Brain pericyte (primary cell): ENCODE results near the gene TMEM191C.
"Not testable (repeated sequence)": the region's sequence is repeated elsewhere in the genome, so short reads cannot be mapped to it uniquely, and the experiment has no call there.

Experiments
- DNase-seq: peaks from one replicate; pipeline ENCODE4 v3.0.0-alpha.2; 2012; ENCODE audit warnings: low read depth, low spot score

TMEM191C gene

GRCh38 chr22:21472984-21473383 lies 5.8 kb downstream of the TMEM191C start:
- DNase-seq = not testable (repeated sequence)

DNA sequence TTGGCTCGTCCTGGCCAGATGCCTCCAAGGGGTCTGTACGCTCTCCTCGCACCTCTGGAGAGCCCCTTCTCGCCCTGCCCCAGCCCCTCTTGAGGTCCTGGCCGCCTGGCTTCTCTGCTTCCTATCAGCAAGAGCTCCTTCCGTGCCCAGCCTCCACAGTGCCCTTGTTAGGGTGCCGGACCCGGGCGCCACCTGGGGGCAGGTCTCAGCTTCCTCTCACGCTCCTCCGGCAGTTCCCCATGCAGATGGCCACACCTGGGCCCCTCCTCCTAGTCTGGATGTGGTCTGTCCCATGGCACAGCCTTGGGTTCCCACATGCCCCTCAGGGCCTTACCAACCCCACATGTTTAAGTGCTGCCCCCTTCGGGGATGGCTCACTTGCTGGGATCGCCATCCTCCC lies 6.5 kb downstream of the TMEM191C start:
- not testable (repeated sequence) for DNase-seq

DNA sequence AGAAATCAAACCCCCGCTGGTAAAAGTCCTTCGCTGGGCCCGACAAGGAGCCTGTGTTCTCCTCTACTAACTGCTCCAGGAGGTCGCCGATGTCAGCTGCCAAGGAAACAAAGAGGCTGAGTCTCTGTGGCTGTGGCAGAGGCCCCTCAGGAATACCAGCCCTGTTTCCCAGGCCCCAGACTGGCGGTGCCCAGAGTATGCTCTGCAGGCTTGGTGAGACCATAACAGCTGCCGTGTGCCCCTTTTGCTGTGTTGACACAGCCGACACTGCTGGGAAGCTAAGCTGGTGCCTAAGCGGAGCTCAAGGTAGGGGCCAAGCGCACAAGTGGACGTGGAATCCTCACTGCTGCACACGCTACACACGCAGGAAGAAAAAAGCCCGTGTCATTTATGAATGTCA lies 16.9 kb downstream of the TMEM191C start:
- DNase-seq = not testable (repeated sequence)

DNA sequence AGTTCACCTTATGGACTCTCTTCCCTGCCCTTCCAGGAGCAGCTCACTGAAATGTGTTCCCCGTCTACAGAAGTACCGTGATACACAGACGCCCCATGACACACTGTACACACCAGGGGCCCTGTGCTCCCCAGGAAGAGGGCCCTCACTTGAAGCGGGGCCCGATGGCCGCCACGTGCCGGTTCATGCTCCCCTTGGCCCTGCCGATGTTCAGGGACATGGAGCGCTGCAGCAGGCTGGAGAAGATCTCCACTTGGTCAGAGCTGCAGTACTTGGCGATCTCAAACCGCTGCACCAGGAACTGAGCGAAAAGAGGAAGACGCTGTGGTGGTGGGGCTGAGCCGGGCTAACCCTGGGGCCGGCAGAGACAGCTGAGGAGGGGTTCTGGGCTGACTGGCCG lies 20.5 kb downstream of the TMEM191C start:
- not testable (repeated sequence) for DNase-seq

DNA sequence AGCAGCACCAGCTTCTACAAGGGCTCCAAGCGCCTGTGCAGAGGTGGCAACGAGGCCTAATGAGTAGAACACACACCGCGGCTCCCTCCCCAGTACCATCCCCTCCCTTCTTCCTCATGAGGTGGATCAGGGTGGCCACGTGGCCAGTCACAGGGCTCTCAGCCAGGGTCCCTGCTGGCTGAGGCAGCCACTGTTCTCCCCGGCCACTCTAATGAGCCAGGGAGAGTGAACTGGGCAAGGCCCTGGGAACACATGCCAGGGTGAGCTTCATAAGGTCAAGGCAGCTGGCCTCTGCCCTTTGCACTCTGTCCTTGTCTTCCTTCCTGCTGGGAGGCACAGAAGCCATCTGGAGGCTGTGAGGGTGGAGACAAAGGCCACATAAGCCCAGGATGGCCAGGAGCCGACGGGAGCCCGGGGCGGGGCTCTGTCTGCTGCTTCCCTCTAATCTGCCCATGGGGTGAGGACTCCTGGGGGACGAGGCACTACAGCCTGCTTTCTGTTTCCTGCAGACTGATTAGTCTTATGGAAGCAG lies 22.0 kb downstream of the TMEM191C start:
- DNase-seq = not testable (repeated sequence)

- not testable (repeated sequence) for DNase-seq
These were observed 23.4 kb downstream of the TMEM191C start for GRCh38 chr22:21490556-21490955.

DNA sequence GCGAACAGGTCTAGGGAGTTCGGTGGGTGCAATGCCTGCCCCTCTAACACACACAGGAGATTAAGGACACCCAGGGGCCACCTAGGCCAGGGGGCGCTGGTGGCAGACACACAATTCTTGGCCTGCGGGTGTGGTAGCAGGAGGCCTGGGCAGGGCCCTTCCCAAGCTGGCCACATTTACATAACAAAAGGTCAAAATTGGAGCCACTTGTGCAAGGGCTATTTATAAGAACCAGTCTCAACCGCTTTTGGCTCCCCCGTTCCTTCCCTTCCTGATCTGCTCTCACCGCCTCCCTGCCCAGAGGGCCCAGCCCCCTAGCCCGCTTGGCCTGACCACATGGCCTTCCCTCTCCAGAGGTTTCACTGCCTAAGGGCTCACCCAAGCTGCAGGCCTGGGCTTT lies 25.1 kb downstream of the TMEM191C start:
- DNase-seq = not testable (repeated sequence)

GRCh38 chr22:21493789-21494782 lies 26.9 kb downstream of the TMEM191C start:
- DNase-seq = not testable (repeated sequence)

DNA sequence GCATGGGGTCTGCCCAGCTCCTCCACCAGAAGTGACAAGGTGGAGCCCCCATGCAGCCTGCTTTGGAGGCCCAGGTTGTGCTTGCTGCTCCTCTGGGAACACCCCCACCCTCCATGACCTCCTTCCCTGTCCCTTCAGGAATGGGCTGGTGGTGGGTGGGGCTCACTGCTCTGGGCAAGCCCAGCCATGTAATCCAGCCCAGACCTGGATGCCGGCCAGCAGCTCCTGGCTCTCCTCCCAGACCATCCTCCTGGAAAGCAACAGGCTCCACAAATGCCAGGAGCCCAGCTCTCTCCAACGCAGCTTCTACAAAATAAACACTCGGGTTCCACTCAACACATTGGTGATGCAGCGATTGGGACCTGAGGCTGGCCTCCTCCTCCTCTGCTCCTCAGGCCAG lies 30.8 kb downstream of the TMEM191C start:
- not testable (repeated sequence) for DNase-seq

DNA sequence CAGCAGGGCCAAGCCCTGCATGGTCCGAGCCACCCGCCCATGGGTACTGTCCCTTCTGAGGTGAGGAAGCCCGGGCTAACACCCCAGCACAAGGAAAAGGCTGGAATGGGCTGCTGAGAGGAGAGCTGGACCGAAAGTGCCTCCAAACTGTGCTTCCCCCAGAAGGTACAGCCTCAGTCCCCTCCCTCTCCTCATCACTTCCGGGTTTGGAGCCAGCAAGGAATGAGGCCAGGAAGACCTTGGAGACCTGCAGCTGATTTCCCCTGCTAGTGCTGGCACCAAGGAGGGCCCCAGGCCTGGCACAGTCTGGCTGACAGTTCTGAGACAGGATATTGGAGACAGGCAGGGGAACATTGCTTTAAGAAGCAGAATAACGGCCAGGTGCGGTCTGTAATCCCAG lies 31.3 kb downstream of the TMEM191C start:
- DNase-seq = not testable (repeated sequence)

DNA sequence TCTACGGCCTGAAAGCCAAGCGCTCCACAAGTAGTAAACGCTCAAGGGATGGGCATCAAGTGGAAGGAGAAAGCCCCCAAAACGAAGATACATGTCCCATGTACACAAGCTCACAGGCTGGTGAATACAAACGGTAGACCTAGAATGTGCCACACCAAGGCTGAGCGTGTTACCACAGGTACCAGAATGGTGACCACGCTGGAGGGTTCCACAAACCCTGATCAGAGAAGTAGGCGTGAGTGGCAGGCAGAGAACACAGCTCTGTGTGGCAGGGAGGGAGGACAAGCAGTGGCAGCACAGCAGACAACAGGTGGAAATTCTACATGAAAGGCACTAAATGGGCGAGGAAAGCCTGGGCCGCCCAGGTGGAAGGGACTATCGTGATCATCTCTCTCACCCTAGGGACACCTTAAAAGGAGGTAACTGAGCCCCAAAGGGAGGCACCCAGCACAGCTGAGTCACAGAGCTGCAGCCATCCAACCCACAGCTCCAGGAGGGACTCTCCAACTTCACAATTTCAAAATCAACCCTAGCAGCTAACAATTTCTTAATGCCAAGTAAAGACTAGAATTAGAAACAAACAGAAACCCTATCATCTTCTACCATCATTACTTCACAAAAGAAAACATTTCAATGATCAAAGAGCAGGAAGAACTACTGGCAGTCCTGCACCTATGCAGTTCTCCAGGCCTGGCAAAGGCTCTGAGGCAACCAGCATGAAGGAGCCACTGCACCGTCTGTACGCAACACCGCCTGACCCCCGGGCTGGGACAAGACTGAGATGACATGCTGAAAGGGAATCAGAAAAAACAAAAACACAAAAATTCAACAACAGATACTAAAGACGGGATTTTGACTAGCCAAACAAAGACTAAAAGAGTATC lies 32.7 kb downstream of the TMEM191C start:
- not testable (repeated sequence) for DNase-seq

DNA sequence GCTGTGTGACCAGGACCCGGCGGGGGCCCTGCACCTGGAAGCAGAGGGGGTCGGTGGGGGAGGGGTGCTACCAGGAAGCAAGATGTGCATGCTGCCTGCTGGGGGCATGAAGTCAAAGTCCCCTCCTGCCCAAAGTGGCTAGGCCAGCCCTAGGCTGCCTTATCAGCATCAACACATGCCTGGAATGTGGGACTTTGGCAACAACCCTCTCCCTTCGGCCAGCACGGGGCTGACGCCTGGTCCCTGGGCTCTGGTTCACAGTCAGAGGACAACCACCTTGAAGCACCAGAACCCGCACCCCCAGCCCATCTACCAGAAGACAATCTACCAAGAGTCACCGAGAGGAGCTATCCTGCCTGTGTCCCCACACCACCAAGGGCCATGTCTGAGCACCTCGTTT lies 43.2 kb downstream of the TMEM191C start:
- DNase-seq = not testable (repeated sequence)

DNA sequence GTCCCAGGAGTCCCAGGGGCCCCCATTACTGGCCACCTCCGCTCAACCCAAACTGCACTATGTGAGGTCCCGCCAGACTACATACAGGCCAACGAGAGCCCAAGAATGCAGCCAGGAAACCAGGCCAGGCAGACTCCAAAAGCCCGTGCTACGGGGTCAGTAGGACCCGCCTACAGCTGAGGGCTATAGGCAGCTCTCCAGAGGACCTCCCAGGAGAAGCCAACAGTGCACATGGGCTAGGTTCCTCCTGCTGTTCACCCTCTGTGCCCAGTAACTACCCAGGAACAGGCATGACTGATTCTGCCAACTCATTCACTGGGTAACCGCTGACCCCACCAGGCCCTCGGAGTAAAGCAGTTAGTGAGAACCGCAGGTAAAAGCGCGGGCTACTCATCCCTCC lies 44.8 kb downstream of the TMEM191C start:
- DNase-seq = not testable (repeated sequence)

DNA sequence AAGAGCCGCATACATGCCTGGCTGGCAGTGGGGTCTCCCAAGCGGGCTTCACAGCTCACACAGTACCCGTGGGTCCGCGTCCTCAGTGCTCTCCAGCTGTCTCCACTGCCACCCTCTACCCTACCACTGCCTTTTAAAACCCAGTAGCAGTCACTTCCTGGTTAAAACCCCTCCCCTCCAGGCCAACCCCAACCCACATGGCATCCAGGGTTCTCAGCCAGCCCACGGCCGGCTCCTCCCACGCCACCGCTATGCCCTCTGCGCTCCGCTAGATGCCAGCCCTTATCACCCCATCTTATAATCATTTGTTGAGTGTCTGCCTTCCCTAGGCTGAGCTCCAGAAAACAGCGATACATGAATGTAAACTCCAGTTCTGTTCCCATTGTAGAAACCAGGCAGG lies 46.9 kb downstream of the TMEM191C start:
- DNase-seq = not testable (repeated sequence)

- DNase-seq = not testable (repeated sequence)
These were observed 48.0 kb downstream of the TMEM191C start for GRCh38 chr22:21515234-21515633.

DNA sequence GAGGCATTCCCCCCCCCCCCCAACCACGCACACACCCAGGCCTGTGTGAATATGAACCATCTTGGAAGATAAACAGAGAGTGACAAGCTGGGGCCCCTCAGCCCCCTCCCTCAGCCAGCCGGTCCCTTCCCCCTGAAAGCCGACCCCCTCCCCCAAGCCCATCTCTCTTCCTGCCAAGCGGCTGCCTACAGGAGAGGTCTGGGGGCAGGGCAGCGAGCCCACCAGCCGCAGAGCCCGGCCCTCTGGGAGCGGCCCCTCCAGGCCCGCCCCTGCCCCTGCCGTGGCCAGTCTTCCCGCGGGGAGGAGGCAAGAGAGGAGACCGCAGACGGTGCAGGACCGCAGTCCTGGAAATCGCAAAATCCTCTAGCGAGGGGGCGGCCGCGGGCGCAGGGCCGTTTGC lies 49.3 kb downstream of the TMEM191C start:
- not testable (repeated sequence) for DNase-seq

DNA sequence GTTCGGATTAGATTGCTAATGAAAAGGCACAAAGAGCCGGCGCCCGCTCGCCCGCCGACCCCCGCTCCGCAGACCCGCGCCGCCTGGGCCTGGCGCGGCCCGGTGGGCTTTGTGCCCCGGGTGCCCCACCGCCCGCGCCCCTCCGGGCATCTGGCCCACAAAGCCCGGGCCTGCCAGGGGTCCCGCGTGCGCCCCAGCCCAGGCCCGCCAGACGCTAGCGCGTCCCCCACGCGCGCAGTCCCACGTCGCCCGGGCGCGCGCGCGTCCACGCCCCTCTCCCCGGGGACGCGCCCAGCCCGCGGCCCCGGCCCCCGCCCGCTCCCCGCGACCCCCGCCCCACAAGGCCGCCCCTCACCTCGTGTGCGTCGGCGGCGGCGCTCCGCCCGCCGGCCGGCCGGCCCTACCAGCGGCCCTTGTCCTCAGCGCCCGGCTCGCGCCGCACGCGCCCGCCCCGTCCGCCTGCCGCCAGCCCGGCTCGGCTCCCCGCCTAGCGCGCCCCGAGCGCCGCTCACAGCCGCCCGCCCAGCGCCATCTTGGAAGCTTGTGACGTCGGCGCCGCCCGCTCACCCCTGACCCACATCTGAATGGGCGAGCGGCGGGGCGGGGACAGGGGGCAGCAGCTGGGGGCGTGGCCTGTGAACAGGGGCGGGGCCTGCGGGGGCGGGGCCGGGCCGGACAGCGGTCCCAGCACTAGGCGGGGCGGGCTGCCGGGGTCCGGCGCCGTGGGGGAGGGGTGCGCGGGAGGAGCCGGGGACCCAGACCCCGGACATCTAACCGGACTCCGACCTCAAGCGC lies 50.0 kb downstream of the TMEM191C start:
- DNase-seq = not testable (repeated sequence)
